Measurements from ENCODE around the gene IL17B.

IL17B gene

DNA sequence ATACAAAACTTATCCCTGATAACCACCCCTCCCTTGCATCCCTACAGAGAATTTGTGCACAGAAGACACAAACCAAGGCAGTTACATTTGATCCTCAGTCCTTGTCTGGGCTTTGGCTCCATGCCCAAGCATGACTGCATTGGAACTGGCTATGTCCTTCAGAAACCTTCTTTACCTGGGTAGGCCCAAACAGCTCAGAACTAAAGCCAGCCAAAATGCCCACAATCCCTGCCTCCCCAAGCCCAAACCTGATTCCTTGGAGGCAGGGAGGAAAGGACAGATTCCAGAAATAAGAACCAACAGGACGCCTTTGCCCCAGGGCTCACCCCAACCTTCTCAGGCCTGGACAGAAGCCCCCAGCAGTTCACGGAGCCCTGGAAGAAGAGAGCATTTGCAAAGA lies 8.2 kb downstream of the IL17B start:
- Histone ChIP-seq H3K36me3 (no peaks in the 10 kb centered on the region), H3K4me3 (ENCODE audit: low read depth in 1 of 2, low read length in 1 of 2) (no peak overlapping the region), H3K9me3 (no peaks in the 10 kb centered on the region), H3K27me3 (no peaks in the 10 kb centered on the region), H3K4me1 (ENCODE audit: control insufficient read depth in 1 of 2, insufficient read depth in 1 of 2, low read depth in 1 of 2, low read length in 1 of 2) (peaks cover 8 to 10% of the 10 kb centered on the region in 2 experiments), H3K27ac (no peak overlapping the region)
- TF ChIP-seq, protein P1, sequence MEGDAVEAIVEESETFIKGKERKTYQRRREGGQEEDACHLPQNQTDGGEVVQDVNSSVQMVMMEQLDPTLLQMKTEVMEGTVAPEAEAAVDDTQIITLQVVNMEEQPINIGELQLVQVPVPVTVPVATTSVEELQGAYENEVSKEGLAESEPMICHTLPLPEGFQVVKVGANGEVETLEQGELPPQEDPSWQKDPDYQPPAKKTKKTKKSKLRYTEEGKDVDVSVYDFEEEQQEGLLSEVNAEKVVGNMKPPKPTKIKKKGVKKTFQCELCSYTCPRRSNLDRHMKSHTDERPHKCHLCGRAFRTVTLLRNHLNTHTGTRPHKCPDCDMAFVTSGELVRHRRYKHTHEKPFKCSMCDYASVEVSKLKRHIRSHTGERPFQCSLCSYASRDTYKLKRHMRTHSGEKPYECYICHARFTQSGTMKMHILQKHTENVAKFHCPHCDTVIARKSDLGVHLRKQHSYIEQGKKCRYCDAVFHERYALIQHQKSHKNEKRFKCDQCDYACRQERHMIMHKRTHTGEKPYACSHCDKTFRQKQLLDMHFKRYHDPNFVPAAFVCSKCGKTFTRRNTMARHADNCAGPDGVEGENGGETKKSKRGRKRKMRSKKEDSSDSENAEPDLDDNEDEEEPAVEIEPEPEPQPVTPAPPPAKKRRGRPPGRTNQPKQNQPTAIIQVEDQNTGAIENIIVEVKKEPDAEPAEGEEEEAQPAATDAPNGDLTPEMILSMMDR (IDR thresholded peaks at IDR 0.05), result no peak

DNA sequence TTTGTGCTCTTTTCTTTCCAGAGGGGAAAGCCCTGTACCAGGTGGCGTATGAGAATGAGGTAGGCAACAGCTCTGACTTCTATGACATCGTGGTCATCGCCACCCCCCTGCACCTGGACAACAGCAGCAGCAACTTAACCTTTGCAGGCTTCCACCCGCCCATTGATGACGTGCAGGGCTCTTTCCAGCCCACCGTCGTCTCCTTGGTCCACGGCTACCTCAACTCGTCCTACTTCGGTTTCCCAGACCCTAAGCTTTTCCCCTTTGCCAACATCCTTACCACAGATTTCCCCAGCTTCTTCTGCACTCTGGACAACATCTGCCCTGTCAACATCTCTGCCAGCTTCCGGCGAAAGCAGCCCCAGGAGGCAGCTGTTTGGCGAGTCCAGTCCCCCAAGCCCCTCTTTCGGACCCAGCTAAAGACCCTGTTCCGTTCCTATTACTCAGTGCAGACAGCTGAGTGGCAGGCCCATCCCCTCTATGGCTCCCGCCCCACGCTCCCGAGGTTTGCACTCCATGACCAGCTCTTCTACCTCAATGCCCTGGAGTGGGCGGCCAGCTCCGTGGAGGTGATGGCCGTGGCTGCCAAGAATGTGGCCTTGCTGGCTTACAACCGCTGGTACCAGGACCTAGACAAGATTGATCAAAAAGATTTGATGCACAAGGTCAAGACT lies 11.0 kb downstream of the IL17B start:
- Histone ChIP-seq H3K4me1 (ENCODE audit: control insufficient read depth in 1 of 2, insufficient read depth in 1 of 2, low read depth in 1 of 2, low read length in 1 of 2) (peaks cover 8 to 17% of the 10 kb centered on the region in 2 experiments), H3K27me3 (no peaks in the 10 kb centered on the region), H3K9me3 (no peaks in the 10 kb centered on the region), H3K4me3 (ENCODE audit: low read depth in 1 of 2, low read length in 1 of 2) (no peak overlapping the region), H3K27ac (no peak overlapping the region), H3K36me3 (no peaks in the 10 kb centered on the region)
- TF ChIP-seq, protein P1 (IDR thresholded peaks at IDR 0.05), result no peak

DNA sequence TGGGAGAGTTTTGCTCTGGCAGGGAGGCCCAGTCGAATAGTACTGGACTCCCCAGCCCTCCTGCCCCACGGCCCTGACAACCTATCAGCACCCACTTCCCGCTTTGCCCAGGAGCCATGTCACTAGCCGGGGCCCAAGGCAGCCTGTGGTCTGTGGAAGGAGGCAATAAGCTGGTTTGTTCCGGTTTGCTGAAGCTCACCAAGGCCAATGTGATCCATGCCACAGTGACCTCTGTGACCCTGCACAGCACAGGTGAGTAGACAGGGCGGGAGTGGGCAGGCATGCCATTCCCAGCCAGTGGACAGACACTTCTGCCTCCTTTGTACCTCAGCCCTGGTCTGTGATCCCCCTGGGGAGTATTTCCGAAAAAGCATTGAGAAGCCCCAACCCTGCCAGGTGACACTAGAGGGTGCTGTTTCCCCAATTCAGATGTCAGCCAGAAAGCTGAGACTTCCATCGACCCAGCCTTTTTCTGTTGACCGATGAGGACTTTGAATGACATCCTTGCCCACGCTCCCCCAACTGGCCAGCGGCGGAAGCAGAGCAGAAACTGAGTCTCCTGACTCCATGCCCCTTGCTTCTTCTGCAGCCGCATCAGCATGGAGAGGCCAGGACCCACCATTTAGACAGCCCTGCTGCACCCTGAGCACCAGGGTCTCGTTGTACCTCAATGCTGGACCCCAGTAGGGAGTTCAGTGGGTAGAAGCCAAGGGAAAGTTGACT lies 11.7 kb downstream of the IL17B start:
- H3K4me1 ChIP-seq (ENCODE audit: control insufficient read depth in 1 of 2, insufficient read depth in 1 of 2, low read depth in 1 of 2, low read length in 1 of 2), result peaks cover 8 to 24% of the 10 kb centered on the region in 2 experiments
- TF ChIP-seq, protein P1 (IDR thresholded peaks at IDR 0.05), result peak; percentile 65
- H3K9me3 ChIP-seq, result no peaks in the 10 kb centered on the region
- no peak overlapping the region for H3K4me3 ChIP-seq (ENCODE audit: low read depth in 1 of 2, low read length in 1 of 2)
- no peaks in the 10 kb centered on the region for H3K27me3 ChIP-seq
- H3K36me3 ChIP-seq, result no peaks in the 10 kb centered on the region
- peak overlapping the region; percentile 51 for H3K27ac ChIP-seq

DNA sequence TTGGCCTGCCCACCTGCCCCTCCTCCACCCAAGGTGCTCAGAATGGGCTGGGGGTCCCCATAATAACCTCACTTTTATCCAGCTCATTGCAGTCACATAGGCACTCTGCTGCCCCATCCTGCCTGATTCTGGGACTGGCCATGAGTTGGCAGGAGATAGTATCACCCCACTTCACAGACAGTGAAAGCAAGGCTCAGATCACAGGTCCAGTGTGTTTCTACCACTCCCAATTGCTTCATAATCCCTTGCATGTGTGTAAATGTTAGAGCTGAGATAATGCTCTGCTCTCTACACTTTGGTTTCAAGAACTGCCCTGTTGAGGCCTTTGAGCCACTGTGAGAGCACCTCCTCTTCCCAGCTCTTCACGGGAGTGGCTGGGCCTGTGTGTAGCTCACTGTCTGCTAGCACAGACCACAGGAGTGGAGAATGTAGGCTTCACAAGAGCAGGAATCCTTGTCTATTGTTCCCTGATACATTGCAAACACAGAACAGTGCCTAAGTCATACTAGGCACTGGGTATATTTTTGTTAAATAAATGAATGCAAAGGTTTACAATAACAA lies 12.8 kb downstream of the IL17B start:
- H3K27ac ChIP-seq, result no peak overlapping the region
- TF ChIP-seq, protein P1 (IDR thresholded peaks at IDR 0.05), result no peak
- H3K27me3 ChIP-seq, result no peaks in the 10 kb centered on the region
- H3K9me3 ChIP-seq, result no peaks in the 10 kb centered on the region
- H3K4me3 ChIP-seq (ENCODE audit: low read depth in 1 of 2, low read length in 1 of 2), result no peak overlapping the region
- H3K36me3 ChIP-seq, result no peaks in the 10 kb centered on the region
- H3K4me1 ChIP-seq (ENCODE audit: control insufficient read depth in 1 of 2, insufficient read depth in 1 of 2, low read depth in 1 of 2, low read length in 1 of 2), result peaks cover 8 to 25% of the 10 kb centered on the region in 2 experiments

DNA sequence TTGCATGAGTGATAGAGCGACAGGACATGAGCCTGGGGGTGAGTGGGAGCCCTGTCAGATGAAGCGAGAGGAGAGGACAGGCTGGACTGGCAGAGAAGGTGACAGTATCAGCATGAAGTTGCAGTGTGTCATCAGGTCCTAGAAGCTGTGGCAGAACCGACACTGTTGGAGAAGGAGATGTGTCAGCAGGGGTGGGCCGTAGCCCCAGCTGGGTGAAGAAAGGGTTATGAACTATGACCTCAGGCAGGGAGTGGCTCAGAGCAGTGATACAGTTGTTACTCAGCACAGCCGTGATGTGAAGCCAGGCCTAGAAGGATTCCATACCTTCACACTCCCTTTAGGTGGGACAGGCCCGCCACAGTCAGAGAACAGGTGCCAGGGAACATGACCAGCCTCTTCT lies 13.7 kb downstream of the IL17B start:
- H3K27me3 ChIP-seq, result no peaks in the 10 kb centered on the region
- TF ChIP-seq, protein P1 (IDR thresholded peaks at IDR 0.05), result no peak

More for the DNA sequence above, 13.7 kb downstream of the IL17B start:
- Histone ChIP-seq H3K36me3 (no peaks in the 10 kb centered on the region), H3K9me3 (no peaks in the 10 kb centered on the region), H3K27ac (no peak overlapping the region), H3K4me3 (ENCODE audit: low read depth in 1 of 2, low read length in 1 of 2) (no peak overlapping the region), H3K4me1 (ENCODE audit: control insufficient read depth in 1 of 2, insufficient read depth in 1 of 2, low read depth in 1 of 2, low read length in 1 of 2) (peaks cover 17 to 33% of the 10 kb centered on the region in 2 experiments)

Measured in neutrophil (primary cell).